Measurements from ENCODE around the gene TLR6. TPM values are rescaled to one million over a fixed set of nuclear protein-coding genes. Genes with fewer than 3 reads are reported as not detected.

Gene TLR6
- total RNA-seq, 1 donor from 2014 or later: 7.3 TPM

DNA sequence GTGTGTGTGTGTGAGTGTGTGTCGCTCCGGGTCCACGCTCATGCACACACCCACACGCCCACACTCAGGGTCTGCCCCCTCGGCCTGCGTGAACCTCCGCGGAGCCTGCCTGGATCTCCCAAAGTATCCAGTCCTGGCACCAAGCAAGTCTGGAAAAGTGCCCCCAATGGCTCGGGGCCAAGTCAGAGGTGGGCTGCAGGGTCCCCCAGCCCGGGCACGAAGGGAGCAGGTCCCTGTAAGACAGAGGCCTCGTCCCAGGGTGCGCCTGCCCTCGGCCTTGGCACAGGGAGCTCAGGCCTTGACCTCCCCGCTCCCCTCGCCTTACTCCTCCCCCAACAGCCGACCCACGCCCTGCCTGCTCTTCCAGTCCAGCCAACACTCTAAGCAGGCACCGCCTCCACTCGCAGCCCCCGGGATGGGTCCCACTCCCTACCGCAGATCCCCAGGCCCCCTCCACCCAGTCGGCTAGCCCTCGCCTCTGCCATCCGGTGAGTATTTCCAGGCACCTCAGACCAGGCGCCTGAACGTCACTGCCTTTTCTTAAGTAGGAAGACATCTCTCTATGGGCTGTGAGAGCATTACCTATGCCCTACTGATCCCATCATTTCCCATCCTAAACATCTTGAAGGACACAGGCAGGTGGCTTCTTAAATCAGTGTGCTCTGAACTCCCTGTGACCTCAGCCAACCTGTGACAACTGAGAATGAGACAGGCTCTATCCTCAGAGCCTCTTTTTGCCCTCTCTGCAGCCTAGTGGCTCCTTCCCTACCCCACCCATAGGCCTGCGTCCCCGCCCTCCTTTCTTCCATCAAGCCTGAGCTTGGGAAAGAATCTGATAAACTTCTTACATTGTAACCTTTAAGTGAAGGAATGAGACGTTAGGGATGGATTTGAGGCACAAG lies 11.7 kb upstream of the TLR6 start:
- no peak for DNase-seq (ENCODE audit: low spot score)

DNA sequence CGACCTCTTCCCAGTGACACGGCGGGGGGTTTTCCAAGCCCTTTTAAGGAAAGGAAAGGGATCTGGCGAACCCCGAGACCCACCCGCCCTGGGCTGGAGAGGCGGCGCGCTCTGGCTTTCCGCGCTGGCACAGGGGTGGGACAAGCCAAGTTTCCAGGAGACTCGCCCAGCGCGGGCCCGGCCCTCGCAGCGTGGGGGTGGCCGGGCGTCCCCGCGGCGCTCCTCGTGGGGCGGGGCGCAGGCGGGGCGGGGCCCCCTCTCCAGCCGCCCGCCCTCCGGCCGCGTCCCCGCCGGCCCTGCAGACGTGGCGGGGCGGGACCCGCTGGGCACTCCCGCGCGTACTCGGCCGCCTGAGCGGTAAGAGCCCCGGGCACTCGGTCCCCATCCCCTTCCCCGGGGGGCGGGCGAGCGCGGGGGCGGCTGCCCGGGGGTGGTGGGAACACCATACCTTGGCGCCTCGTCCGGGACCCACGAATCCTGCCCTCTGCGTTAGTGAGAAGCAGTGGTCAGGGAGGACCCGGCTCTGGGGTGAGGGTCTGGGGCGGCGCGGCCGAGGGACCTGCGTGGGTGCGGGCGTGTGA lies 11.0 kb upstream of the TLR6 start, which contains the start of gene FAM114A1:
FAM114A1 (plus strand) TSS at position 329 of the 581 bp plus-strand sequence. CDS start 10,273 bp downstream, outside the sequence.
- peak; percentile 95 for DNase-seq (ENCODE audit: low spot score)

GRCh38 chr4:38866973-38867477 lies 10.4 kb upstream of the TLR6 start:
- no peak for DNase-seq (ENCODE audit: low spot score)

- DNase-seq (ENCODE audit: low spot score): no peak
These were observed 8.8 kb upstream of the TLR6 start for GRCh38 chr4:38865445-38865844.

DNA sequence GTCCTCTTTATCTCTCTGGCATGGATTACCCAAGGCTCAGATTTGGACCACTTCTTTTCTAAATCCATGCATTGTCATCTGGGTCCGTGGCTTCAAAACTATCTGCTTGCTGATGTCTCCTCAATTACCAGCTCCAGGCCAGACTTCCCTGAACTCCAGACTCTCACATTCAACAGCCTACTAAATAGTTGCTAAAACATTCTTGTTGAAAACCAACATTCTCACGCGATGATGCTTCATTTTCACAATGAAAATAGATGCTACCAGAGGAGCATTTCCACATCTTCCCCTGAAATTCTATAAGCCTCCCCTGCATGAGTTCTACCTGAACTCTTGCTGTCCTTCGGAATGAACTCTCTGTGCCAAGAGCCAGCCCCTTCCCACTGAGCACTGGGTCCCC lies 5.2 kb upstream of the TLR6 start:
- no peak for DNase-seq (ENCODE audit: low spot score)

DNA sequence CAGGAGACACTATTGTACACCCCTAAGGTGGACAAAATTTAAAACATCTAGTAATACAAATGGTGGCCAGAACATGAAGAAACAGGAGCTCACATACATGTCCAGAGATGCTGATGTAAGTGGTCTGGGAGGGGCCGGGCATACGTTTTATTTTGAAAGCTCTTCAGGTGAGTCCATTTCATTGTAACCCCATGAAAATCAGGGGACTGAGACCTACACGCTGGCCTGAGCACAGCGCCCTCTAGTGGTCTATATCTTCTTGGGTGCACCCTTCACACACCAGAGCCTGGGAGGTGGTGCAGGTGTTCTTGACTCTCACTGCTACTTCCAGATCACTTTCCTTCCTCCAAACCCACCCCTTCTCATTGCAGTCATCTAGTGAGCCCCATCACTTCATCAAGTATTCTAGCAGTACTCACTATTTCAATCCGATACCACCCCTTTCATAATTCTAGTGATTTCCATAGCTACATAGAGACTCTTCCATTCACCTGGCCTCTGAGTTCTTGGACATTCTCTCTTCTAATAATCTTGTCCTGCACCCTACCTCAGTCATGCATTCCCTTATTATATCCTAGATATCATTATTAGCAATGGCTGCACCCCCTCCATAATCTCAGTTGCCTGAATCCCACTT lies 4.3 kb upstream of the TLR6 start:
- DNase-seq (ENCODE audit: low spot score): no peak

DNA sequence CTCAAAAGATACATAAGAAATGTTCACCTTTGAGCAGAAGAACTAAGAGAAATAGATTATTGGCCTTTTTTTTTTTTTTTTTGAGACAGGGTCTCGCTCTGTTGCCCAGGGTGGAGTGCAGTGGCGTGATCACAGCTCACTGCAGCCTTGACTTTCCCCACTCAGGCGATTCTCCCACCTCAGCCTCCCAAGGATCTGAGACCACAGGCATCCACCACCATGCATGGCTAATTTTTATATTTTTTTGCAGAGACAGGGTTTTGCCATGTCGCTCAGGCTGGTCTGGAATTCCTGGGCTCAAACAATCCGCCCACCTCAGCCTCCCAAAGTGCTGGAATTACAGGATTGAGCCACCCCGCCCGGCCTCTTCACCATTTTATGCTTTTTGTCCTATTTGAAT lies 2.9 kb upstream of the TLR6 start:
- DNase-seq (ENCODE audit: low spot score): no peak

DNA sequence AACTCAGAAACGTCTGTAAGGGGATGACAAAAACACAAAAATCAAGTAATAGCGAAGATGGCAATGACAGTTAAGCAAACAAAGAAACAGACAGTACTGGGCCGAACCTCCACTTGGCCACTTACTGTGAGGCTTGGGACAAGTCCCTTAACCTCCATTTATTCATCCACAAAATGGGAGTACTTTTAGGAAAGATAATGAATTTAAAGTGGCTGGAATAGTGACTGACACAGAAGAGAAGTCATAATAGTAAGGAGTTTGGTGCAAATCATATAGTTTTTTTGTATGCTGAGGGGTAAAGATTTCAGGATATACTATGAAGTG lies 1.4 kb upstream of the TLR6 start:
- no peak for DNase-seq (ENCODE audit: low spot score)

DNA sequence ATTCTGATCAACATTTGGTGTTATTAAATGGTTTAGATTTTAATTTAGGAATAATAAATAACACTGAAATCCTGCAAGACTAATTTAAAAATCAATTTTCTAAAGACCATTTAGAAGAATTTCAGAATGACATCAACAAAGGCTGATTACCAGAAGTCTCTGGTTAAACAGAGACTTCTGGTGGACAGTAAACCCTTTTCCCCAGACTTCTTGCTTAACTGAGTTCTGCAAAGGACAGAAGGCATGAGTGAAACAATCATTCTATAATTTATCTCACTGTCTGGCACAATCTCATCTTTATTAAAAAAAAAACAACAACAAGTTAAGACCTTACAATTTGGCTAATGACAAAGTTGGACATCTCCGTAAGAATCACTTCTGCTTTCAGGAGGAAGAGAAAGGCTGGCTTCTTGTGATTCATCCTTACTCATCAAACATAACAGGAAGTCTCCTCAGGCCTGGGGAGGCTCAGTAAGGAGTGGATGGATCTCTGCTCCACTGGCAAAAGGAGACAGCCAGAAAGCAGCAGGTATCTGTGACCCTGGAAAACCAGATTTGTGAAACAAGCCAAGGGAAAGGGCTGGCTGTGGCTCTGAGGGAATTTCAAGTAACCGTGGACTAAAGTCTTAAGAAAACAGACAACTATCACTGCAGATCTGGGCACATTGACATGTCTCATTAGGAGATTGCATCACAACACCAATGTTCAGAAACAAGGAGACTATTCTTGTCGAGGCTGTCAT lies 908 bp upstream of the TLR6 start:
- no peak for DNase-seq (ENCODE audit: low spot score)

- DNase-seq (ENCODE audit: low spot score): no peak
These were observed 571 bp downstream of the TLR6 start for GRCh38 chr4:38856046-38856445.

DNA sequence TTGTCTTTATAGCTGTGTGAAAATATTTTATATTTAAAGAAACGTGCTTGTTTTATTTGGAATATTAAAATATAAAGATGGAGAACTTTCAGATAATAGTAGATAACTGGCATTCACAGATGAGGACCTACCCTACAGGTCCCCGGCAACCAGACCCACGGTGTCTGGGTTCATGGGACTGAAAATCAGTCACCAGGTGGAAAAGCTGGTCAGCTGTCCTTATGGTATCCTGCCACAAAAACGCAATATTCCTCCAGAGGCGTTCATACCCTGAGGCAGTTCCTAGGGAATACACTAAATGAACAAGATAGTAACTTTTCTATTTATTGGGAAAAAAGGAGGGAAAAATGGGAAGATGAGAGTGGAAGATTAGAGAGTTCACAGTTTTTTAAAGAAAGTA lies 1.2 kb downstream of the TLR6 start:
- DNase-seq (ENCODE audit: low spot score): no peak

DNA sequence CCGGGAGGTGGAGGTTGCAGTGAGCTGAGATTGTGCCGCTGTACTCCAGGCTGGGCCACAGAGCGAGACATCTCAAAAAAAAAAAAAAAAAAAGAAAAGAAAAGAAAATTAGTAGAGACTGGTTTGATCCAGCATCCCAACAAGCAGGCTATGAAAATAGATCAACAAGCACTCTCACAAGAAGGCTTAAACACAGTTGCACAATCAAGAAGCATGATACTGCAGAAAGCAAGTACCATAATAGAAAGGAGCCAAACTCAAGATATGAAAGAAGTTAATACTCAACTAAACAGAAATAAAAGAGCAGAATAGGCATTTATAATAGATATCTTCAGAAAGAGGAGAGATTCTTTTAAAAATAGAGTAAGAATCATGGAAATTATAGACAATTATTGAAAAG lies 10.6 kb downstream of the TLR6 start:
- DNase-seq (ENCODE audit: low spot score): no peak

- no peak for DNase-seq (ENCODE audit: low spot score)
These were observed 13.6 kb downstream of the TLR6 start for GRCh38 chr4:38842994-38843393.

DNA sequence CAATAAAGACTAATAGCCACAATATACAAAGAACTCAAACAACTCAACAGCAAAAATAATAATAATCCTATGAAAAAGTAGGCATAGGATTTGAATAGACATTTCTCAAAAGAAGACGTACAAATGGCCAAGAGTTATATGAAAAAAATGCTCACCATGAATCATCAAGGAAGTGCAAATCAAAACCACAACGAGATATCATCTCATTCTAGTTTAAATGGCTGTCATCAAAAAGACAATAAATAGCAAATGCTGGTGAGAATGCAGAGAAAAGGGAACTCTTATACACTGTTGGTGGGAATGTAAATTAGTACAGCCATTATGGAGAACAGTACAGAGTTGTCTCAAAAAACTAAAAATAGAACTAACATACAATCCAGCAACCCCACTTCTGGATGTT lies 18.8 kb downstream of the TLR6 start:
- DNase-seq (ENCODE audit: low spot score): no peak

DNA sequence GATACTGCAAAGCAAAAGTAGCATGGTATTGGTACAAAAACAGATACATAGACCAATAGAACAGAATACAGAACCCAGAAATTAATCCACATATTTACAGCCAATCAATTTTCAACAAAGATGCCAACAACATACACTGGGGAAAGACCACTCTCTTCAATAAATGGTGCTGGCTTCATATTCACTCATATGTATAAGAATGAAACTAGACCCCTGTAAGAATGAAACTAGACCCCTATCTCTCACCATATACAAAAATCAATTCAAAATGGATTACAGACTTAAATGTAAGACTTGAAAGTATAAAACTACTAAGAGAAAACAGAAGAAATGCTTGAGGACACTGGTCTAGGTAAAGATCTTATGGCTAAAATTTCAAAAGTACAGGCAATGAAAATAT lies 19.3 kb downstream of the TLR6 start:
- DNase-seq (ENCODE audit: low spot score): no peak

DNA sequence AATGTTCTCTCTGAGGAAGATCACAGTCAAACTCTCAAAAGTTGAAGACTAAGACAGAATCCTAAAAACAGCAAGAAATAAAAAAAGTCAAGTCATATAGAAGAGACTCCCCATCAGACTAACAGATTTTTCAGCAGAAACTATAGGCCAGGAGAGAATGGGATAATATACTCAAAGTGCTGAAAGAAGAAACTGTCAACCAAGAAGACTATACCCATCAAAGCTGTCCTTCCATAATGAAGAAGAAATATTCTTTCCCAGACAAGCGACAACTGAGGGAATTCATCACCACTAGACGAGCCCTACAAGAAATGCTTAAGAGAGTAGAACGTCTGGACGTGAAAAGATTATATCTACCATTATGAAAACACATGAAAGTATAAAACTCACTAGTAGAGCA lies 22.0 kb downstream of the TLR6 start:
- no peak for DNase-seq (ENCODE audit: low spot score)

DNA sequence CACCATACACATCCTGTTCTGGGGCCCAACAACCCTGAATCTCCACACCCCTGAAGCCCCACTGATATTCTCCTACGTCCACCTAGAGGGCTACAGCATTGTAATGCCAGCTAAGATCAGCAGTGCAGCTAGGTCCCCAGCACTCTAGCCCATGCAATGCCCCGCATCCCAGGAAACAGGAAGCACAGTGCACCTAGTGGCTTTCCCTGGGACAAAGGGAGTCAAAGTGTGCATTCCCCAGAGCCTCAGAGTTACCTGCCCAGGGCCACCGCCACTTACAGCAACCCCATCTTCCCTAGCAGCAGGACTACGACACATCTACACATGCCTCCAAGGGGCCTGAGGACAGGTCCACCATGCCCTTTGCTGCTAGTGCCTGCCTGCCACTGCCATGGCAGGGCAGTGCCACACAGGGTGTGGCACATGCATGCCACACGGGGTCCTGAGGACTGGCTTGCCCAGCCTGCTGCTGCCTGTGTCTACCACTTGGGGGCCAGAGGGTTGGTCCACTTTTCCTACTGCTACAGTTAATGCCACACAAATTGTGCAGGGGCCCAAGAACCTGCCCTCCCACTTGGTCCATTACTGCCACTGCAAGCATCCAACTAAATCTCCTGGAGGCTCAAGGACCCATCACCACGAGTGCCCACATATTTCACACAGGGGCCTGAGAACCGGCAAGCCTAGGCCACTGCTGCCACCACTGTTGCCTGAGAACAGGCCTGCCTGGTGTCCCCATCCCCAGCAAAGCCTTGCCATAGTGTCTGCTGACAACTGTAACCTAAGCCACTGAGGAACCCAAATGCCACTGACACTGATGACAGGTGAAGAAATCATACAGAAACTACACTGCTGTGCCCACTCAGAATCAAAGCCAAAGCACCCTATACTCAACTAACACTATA lies 23.7 kb downstream of the TLR6 start:
- DNase-seq (ENCODE audit: low spot score): no peak

DNA sequence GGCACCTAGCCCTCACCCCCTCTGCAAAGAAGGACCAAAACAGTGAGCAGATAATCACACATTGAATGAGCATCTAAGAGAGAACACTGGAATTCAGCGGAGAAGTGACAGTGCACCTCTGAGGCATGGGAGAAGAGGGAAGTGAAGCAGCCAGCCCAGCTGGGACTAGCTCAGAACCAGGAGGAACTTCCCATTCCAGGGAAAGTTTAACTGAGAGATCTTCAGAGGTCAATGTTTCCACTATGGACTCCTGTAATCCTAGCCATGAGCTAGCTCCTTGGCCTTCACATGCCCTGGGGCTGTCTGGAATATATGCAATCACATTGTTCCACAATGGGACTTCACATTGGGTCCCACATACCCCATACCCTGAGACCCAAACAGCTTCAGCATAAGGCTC lies 24.4 kb downstream of the TLR6 start:
- DNase-seq (ENCODE audit: low spot score): no peak

GRCh38 chr4:38831653-38832052 lies 25.0 kb downstream of the TLR6 start:
- no peak for DNase-seq (ENCODE audit: low spot score)

GRCh38 chr4:38829237-38829636 lies 27.4 kb downstream of the TLR6 start:
- DNase-seq (ENCODE audit: low spot score): no peak

- DNase-seq (ENCODE audit: low spot score): no peak
These were observed 32.9 kb downstream of the TLR6 start for GRCh38 chr4:38823766-38824165.
